HG03457 (cell line): ENCODE results near the gene PTGR1.
"Not testable (repeated sequence)": the region's sequence is repeated elsewhere in the genome, so short reads cannot be mapped to it uniquely, and the experiment has no call there.

Experiments used
- ATAC-seq: cut with Tn5 transposase; IDR thresholded peaks from one replicate; pipeline ENCODE4 v1.9.1; 2021; ENCODE audit warnings: moderate number of reproducible peaks; ENCODE audit not compliant: unreplicated experiment

PTGR1 gene

DNA sequence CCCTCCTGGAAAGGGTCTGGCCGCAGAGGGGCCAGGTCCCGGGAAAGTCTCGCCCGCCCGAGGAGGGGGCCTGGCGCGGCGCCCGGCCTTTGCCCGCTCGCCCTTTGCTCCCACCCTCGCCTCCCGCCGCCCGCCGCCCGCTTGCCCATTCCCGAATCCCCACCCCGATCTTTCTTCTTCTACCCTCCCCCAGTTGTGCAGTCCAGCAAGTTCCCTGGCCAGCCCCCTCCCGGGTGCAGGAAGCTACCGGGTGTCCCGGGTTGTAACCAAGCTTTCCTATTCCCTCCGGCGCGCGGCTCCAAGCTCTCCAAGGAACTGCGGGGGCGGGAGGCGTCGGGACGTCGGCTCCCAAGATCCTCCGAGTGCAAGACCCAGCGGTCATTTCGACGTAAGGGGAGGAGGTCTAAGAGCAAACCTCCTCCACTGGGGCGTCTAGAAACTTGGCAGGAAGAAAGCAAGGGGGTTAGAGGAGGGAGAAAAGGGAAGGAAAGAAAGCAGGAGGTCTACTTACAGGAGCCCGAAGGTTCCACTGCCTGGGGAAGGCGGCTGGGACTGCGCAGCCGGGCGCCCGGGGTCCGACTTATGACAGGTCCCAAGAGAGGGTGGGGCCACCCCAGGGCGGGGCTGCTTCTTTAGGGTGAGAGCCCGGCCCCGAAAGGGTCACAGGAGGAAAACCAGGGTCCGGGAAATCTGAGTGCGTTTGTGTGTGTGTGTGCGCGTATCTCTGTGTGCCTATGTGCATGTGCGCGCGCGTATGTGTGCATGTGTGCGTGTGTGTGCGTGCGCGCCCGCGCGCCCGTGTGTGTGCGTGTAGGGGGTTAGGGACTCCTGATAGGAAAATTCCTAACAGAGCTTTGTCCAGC lies at the start of gene PTGR1:
PTGR1 (minus strand) TSS at position 556 of the 863 bp plus-strand sequence. CDS start 2,225 bp downstream, outside the sequence.
- ATAC-seq = no peak

DNA sequence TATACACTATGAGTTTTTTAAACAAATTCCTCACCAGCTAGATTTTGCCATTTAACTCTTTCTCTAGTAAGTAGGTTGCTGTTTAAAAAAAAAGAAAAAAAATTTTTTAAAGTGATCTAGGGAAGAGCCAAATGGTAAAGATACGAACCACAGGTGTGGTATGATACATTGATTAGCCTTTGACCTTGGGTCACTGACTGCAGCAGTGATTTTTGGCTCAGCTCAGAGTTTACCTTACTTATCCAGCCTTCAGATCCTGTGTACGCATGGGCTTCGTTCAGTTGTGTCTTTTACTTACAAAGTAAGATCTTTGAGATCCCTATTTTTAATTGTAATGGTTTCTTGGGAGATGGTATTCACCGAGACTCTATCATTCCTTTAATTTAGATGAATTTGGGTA lies 49.6 kb upstream of the PTGR1 start:
- no peak for ATAC-seq

DNA sequence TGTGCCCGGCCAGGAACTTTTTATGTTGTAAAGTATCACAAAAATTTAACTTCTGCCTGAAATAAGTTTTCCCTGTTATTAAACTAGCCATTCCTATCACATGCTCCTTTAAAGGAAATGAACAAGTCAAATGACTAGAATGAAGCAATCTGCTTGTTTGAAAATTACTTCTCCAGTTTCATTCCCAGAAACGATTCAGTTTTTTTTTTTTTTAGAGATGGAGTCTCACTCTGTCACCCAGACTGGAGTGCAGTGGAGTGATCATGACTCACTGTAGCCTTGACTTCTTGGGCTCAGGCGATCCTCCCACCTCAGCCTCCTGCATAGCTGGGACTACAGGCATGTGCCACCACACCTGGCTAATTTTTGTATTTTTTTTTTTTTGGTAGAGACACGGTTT lies 48.6 kb upstream of the PTGR1 start:
- no peak for ATAC-seq

DNA sequence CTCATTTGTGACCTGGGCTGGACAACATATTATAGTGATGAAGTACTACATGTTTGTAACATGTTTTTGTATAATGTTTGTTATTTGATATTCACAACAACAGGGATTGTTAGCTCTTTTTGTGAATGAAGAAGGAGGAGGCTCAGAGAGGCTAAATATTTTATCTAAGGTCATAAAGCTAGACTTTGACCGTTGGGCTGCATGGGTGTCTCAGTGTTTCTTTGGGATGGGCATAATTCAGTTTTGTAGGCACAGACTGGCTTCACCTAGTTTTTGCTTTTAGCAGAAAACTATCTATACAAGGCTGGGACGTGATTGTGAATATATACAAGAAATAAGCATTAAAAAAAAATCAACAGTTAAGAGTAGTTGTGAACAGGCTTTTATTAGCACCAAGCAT lies 47.0 kb upstream of the PTGR1 start:
- ATAC-seq = no peak

DNA sequence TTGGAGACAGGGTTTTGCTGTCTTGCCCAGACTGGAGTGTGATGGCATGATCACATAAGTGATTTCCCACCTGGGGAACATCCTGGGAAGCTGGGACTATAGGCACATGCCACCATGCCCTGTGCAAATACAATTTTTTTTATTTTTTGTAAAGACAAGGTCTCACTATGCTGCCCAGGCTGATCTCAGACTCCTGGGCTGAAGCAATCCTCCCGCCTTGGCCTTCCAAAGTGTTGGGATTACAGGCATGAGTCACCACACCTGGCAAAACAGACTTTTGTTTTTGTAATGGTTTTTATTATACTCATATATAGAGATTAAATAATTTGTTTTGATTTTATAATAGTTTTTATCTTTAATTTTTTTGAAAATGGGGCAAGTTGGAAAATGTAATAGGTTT lies 46.4 kb upstream of the PTGR1 start:
- no peak for ATAC-seq

DNA sequence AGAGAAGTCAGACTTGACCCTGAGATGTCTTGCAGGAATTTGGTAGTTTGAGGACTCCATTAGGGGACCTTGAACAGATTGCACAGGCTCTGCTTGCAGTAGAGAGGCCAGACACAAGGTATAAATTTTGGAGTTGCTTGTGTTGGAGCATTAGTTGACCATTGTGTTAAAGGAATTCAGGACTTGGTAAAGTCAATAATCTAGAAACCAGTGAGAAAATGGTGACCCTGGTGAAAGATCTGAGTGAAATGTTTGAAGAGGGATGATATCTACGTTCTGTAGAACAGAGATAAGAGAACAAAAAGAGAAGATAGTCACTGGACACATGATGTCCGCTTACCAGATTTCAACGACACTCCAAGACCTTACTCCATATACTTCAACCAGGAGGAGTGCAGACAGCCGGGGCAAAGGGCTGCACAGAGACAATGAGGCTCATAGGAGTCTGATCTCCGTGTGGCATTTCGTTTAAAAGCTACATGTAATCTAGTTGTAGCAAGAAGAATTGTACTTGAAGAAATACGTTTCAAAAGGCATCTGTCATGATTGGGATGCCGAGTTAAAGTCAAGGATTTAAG lies 44.8 kb upstream of the PTGR1 start:
- ATAC-seq = no peak

DNA sequence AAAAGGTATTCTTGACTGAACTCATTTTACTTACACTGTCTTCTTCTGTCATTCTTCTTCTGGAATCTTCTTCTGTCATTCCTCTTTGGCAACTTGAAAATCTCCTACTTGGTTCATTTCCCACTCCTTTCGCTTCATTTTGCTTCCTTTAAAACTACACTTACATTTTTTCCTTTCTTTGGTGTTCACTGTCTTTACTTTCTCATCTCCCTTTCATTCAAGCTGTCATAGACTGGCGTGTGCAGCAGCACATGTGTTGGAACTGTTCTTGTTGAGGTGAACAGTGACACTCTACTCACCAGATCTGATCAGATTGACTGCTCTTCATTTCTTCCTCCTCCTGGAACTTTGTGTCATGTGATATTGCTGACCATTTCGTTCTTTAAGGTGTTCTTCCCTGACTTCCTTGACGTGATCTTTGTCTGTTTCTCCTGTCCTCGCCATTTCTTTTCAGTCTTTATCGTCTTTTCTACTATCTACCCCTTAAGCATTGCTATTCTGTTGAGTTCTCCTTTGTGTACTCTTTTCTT lies 38.0 kb upstream of the PTGR1 start:
- ATAC-seq = no peak

DNA sequence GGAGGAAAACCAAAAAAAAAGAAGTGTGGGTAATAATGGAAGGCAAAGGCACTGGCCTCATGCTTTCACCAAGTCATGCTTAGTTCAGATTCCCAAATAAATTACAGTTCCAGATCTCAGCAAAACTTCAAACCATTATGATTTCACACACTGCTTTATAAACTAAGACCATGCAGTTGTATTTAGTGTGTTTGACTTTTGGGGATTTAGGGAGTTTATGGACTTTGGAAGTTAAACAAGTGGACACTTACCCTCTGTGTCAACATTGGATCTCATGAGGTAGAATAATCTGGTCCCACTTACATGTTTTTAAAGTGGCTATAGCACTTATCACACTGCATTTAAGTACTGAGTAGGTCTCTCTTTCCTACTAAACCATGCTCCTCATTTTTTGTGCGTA lies 35.4 kb upstream of the PTGR1 start:
- no peak for ATAC-seq

DNA sequence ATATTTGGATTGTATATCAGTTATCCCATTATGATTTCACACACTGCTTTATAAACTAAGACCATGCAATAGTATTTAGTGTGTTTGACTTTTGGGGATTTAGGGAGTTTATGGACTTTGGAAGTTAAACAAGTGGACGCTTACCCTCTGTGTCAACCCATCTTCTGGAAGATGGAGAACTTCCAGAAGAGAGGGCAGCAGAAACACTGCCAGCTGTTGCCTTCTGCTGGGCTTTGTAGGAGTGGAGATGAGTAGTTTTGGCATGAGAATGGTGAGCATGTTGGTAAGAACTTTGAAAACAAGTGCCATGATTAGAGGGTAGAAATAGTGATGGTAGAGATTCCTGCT lies 33.9 kb upstream of the PTGR1 start:
- ATAC-seq = no peak

DNA sequence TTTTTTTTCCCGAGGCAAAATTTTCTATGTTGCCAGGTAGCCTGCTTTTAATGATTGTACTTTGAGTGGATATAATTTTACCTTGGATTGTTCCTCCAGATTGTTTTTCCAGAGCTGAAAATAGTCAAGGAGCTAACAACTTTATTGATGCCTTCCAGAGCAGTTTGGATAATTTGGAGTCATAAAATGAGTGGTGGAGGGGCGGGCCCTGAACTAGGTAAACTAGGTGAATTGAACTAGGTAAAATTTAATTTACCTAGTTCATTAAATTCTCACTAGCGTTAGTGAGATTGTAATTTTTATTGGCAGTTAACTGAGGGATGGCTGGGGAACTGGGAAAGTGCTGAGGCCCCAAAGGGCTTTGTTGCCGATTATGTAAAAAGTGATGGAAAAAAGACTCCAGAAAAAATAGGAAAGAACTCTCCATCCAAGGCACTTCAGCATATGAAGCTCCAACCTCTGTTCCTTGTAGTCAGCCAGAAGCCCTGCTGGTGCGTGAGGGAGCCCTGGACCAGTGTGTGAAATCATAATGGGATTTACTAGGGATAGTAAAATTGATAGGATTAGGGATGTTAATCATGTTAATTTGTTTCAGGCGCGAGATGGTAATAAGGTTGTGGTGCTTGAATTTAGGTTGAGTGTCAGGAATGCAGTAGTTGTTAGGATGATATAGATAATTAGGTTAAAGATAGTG lies 33.4 kb upstream of the PTGR1 start:
- no peak for ATAC-seq

DNA sequence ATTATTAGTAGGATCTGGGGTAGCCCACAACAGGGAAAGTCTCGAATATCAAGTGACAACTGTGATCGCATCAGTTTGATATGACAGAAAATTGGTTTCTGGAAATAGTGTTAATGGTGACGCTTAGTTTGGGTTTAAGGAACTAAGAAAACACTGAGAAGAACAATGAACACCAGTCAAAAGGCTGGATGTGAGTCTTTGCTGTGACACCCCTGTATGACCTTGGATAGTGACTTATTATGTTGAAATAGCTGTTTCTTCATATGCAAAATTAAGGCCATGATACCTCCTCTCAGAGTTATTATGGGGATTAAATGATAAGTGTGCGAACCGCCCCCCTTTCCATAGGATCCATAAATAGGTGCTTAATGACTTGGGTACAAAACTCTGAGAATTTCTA lies 32.6 kb upstream of the PTGR1 start:
- ATAC-seq = no peak

DNA sequence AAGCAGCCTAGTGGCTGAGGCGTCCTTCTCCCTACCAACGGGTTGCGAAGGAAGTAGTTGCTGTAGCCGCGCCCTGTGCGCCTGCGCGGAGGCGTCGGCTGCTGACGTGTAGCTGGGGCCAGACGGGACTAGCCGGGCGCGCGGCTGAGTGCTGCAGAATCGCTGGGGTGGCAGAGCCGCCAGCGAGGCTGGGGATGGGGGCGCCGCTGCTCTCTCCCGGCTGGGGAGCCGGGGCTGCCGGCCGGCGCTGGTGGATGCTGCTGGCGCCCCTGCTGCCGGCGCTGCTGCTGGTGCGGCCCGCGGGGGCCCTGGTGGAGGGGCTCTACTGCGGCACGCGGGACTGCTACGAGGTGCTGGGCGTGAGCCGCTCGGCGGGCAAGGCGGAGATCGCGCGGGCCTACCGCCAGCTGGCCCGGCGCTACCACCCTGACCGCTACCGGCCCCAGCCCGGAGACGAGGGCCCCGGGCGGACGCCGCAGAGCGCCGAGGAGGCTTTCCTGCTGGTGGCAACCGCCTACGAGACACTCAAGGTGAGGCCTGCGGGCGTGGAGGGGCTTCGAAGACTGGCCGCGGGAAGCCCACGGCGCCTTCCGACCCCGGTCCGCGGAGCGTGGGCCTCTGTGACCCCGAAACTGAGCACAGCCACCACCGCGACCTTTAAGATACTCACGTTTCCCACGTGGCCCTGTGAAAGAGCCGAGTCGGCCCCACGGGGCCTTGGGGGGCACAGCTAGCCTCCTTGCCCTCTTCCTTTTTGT lies 31.9 kb upstream of the PTGR1 start, which contains the start of gene DNAJC25:
DNAJC25 (plus strand) TSS at position 121 of the 758 bp plus-strand sequence; CDS start at position 195, 74 bp downstream.
- ATAC-seq = peak; percentile 96

DNA sequence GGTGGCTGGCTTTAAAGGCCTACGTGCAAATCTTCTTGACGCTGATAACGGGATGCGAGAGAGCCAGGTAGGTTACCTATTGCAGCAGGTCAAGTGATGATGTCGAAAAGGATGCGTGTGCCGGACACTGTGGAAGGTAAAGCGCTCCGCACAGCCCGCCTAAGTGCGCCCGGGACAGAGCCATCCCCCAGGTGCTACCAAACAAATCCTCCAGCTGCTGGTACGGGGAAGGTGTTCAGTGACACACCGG lies 31.4 kb upstream of the PTGR1 start:
- no peak for ATAC-seq

DNA sequence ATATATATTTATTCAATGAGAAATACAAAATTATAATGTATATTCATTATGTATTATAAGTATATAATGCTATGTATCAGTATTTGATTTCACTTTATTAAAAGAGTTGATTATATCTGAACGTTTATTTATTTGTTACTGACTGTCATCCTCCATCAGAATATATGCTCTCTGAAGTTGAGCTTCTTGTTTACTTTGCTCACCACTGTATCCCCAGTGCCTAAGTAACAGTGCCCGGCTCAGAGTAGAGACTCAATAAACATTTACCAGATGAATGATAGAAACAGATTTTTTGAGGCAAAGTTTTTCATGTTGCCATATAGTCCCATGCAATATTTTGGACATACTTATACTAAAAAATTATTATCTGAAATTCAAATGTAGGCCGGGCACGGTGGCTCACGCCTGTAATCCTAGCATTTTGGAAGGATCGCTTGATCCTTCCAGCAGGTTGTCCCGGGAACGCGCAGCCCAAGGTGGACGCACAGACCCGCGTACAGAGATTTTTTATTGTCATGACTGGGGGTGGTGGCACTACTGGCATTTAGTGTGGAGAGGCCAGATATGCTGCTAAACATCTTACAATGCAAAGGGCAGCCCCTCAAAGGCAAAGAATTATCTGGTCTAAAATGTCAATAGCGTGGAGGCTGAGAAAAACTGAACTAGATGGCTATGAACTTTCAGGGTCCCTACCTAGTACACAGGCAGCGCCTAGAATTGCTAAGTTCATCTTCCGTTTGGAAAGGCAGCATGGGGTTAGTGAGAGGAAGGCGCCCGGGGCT lies 30.9 kb upstream of the PTGR1 start:
- ATAC-seq = peak; percentile 19

DNA sequence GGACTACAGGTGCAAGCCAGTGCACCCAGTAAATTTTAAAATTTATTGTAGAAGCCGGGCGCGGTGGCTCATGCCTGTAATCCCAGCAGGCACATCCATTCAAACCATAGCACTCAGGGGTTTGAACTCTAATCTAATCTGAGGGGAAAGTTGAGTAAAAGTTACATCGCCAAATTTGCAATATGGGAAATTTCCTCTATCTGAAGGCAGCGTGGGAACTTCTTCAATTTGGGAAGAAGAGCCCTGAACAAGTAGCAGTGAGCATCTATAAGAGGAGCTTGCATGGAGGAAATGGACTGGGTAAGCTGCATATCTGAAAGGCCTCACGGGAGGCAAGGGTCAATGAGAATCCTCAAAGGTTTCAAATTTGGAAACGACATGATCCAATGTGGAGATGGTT lies 29.0 kb upstream of the PTGR1 start:
- ATAC-seq = no peak

DNA sequence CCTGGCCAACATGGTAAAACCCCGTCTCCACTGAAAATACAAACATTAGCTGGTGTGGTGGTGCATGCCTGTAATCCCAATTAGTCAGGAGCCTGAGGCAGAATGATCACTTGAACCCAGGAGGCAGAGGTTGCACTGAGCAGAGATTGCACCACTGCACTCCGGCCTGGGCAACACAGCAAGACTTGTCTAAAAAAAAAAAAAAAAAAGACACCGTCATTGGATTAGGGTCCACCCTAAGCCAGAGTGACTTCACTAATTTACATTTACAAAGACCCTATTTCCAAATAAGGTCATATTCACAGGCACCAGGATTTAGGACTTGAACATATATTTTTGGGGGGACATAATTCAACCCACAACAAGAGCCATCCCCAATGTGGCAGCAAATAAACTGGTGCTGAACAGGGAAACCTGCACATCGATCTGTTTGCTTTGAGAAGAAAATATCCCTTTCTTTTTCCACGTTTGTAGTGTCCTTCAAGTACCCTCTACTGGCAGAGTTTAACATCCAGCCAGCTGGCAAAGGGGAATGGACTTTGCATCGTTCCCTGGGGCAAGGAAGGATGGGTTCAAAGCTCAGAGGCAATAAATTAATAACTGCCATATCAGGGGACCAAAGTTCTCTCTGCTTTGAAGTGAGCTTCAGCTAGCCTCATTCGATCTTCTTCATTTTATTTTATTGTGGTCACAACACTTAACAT lies 28.0 kb upstream of the PTGR1 start:
- ATAC-seq = no peak

DNA sequence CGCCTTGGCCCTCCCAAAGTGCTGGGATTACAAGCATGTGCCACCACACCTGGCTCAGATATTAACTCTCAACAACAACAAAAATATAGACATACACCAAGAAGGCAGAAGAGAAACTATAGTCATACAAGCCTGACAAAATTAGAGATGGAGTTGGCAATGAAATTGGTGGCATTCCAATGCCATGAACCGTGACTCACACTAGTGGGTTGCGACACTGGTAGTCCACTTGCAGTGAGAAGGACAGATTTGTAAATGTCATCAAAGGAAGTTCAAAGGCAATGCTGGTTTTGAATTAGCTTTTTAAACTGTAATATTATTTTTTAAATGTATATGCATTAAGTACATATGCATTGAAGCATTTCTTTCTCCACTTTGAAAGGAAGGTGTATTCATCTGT lies 23.2 kb upstream of the PTGR1 start:
- no peak for ATAC-seq

DNA sequence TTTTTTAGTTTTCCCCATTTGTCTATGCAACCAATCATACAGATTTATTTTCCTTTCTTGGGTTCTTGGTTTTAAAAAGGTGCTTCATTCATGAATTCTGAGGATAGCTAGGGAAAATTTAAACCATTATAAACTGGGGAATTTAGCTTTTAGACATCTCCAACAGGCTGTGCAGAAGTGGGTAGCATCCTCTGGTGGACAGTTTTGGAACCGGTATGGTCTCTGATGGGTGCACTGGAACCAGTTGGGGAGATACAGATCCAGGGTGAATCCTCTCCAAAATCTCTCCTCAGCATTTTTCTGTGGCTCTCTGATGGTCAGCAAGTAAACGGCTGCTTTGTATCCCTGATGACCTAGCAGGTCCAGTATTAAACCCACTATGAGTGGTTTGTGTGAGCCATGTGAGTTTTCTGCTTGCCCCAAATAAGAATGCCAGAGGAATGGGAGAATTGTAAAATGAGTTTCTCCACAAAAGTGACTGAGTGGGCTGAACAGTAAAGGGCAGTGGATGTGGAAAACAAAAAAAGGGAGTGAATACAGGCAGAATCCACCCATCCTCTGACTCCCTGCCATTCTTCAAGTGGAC lies 22.5 kb upstream of the PTGR1 start:
- no peak for ATAC-seq

DNA sequence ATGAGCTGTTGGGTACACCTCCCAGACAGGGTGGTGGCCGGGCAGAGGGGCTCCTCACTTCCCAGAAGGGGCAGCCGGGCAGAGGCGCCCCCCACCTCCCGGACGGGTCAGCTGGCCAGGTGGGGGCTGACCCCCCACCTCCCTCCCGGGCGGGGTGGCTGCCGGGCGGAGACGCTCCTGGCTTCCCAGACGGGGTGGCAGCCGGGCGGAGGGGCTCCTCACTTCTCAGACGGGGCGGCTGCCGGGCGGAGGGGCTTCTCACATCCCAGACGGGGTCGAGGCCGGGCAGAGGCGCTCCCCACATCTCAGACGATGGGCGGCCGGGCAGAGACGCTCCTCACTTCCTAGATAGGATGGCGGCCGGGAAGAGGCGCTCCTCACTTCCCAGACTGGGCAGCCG lies 17.9 kb upstream of the PTGR1 start:
- ATAC-seq = not testable (repeated sequence)

DNA sequence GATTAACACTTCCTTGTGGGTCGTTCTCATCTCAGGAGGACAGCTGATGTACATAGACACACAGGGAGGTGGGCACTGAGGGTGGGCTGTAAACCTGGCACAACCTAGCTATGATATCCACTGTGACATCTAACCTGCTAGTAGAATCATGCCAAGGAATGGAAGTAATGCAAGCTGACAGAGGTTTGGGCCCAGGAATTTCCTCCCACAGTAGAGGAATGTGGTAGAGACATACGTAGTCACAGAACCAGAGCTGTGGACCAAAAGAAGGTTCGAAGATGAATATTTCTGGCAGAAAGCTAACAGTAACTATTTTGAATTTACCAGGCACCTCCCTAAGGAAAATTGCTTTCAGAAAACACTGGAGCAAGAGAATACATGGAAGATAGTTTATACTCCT lies 16.5 kb upstream of the PTGR1 start:
- no peak for ATAC-seq
